Lung (tissue), 12 donors: ENCODE results near the gene TLE4. TPM values are rescaled to one million over a fixed set of nuclear protein-coding genes. Genes with fewer than 3 reads are reported as not detected.

Source experiments
- ATAC-seq: fragments of 200-7000 bp; cut with Tn5 transposase; one replicate; pipeline ENCODE4 v1.9.1; 2020; ENCODE audit warnings: moderate number of reproducible peaks; ENCODE audit not compliant: insufficient read depth, low FRiP score
- DNase-seq, 3 donors: peaks; one replicate each; pipeline ENCODE4 v3.0.0-alpha.2; 2013 to 2017
- H3K27ac ChIP-seq, 2 donors: one replicate each; pipeline ENCODE4 v1.5.1; 2013; ENCODE audit warnings: mild to moderate bottlenecking in 2 of 2, moderate library complexity in 2 of 2, control low read depth in 1 of 2, inconsistent platforms in 1 of 2, low read depth in 1 of 2, low read length in 1 of 2
- H3K27me3 ChIP-seq, 3 donors: one replicate each; pipeline ENCODE4 v1.5.1; 2013; ENCODE audit warnings: low read length in 2 of 3; ENCODE audit not compliant: control insufficient read depth in 3 of 3, insufficient read depth in 3 of 3
- H3K36me3 ChIP-seq, 4 donors: one replicate each; pipeline ENCODE4 v1.5.1; 2013; ENCODE audit warnings: low read length in 4 of 4, mild to moderate bottlenecking in 1 of 4, moderate library complexity in 1 of 4; ENCODE audit not compliant: control insufficient read depth in 4 of 4, insufficient read depth in 4 of 4
- H3K4me1 ChIP-seq, 5 donors: one replicate each; pipeline ENCODE4 v1.5.1; 2013; ENCODE audit warnings: low read length in 5 of 5, mild to moderate bottlenecking in 2 of 5, moderate library complexity in 1 of 5; ENCODE audit not compliant: control insufficient read depth in 5 of 5, insufficient read depth in 5 of 5
- H3K4me3 ChIP-seq: one replicate; pipeline ENCODE4 v1.5.1; 2013; ENCODE audit warnings: mild to moderate bottlenecking, control low read depth, moderate library complexity
- H3K9ac ChIP-seq, 2 donors: one replicate each; pipeline ENCODE4 v1.5.1; 2013; ENCODE audit warnings: low read length in 2 of 2, control low read depth in 1 of 2; ENCODE audit not compliant: insufficient read depth in 1 of 2
- H3K9me3 ChIP-seq, 4 donors: one replicate each; pipeline ENCODE4 v1.5.1; 2013; ENCODE audit warnings: low read length in 3 of 4, mild to moderate bottlenecking in 1 of 4, moderate library complexity in 1 of 4; ENCODE audit not compliant: control insufficient read depth in 4 of 4, insufficient read depth in 3 of 4
- WGBS, 2 donors: extraction: QIAGEN DNeasy Blood & Tissue Kit; methylation state at CpG; one replicate each; pipeline ENCODE4 v1.1.7; 2013; 5-methylcytosine and 5-hydroxymethylcytosine counted together
- polyA plus RNA-seq, 2 donors: library from polyadenylated mRNA; stranded (reverse); fragments of 200-250 nt; gene quantifications; one replicate each; pipeline ENCODE4 v1.2.1, GENCODE V29; 2013
- total RNA-seq, 2 donors: library from RNA; depleted of rRNA in 1 of 2; stranded (reverse); fragments of >200 nt in 1 of 2; gene quantifications; one replicate each; pipeline ENCODE4 v1.2.1, GENCODE V29; 2014 to 2021
- TF ChIP-seq, protein P1 (sequence below): IDR thresholded peaks from 2 replicates; pipeline ENCODE4 v1.5.1; 2012; ENCODE audit warnings: mild to moderate bottlenecking; ENCODE audit errors: control extremely low read depth, extremely low read depth
- donor health status: control.
- donor health status: control.
- donor health status: Bipolar disorder and iron deficiency.
- donor health status: healthy.
- donor health status: DM: yes; HTN: yes; CAD: no.

The TLE4 gene
- total and polyA plus RNA-seq, 4 donors, result 6.1 to 44.1 (median 26.3) TPM

- Histone ChIP-seq H3K9me3 (no peaks in the 10 kb centered on the region), H3K4me1 (peaks cover 0 to 10% (median 8%) of the 10 kb centered on the region in 5 donors), H3K4me3 (no peak overlapping the region), H3K27ac (peak overlapping the region in 1 of 2 donors; percentile 47), H3K27me3 (no peaks in the 10 kb centered on the region), H3K9ac (no peak overlapping the region), H3K36me3 (no peaks in the 10 kb centered on the region)
- no peak for ATAC-seq
- TF ChIP-seq, protein P1, sequence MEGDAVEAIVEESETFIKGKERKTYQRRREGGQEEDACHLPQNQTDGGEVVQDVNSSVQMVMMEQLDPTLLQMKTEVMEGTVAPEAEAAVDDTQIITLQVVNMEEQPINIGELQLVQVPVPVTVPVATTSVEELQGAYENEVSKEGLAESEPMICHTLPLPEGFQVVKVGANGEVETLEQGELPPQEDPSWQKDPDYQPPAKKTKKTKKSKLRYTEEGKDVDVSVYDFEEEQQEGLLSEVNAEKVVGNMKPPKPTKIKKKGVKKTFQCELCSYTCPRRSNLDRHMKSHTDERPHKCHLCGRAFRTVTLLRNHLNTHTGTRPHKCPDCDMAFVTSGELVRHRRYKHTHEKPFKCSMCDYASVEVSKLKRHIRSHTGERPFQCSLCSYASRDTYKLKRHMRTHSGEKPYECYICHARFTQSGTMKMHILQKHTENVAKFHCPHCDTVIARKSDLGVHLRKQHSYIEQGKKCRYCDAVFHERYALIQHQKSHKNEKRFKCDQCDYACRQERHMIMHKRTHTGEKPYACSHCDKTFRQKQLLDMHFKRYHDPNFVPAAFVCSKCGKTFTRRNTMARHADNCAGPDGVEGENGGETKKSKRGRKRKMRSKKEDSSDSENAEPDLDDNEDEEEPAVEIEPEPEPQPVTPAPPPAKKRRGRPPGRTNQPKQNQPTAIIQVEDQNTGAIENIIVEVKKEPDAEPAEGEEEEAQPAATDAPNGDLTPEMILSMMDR, result no peak
- WGBS, 2 donors, result 59 to 76% methylated on average over 4 of the region's 4 CpGs
- DNase-seq, result peak in 2 of 3 donors; percentile 25 to 40
Observed at GRCh38 chr9:79610791-79611614, 39.2 kb downstream of the TLE4 start.

DNA sequence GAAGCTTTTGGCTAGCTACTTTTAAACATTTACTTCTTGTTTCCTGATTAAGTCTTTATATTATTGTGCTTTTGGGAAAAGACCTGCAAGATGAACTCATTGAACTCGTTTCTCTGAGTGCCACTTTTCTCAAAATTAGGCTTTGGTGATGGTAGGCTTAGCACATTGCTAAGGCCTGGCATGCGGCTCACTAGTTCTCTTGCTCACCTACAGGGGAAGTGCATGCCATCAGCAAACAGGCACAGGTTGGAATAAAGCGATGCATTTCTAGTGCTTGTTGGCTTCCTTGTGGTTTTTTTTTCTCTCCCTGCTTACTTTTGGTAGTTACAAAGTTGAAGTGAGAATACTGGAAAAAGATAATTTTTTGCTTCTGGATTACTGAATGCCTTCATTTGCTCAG lies 41.4 kb downstream of the TLE4 start:
- Histone ChIP-seq H3K4me1 (peaks cover 0 to 10% (median 8%) of the 10 kb centered on the region in 5 donors), H3K4me3 (no peak overlapping the region), H3K27ac (no peak overlapping the region), H3K9me3 (no peaks in the 10 kb centered on the region), H3K27me3 (no peaks in the 10 kb centered on the region), H3K36me3 (no peaks in the 10 kb centered on the region), H3K9ac (no peak overlapping the region)
- DNase-seq (no peak), ATAC-seq (no peak)
- 64 to 76% methylated on average over 3 of the region's 3 CpGs for WGBS, 2 donors
- TF ChIP-seq, protein P1, result no peak

- Histone ChIP-seq H3K4me1 (peaks cover 0 to 10% (median 8%) of the 10 kb centered on the region in 5 donors), H3K9ac (no peak overlapping the region), H3K36me3 (no peaks in the 10 kb centered on the region), H3K27me3 (no peaks in the 10 kb centered on the region), H3K9me3 (no peaks in the 10 kb centered on the region), H3K27ac (no peak overlapping the region), H3K4me3 (no peak overlapping the region)
- WGBS, 2 donors, result 92 to 95% methylated on average over 5 of the region's 5 CpGs
- ATAC-seq, result no peak
- DNase-seq, result no peak
- TF ChIP-seq, protein P1, result no peak
Observed at GRCh38 chr9:79615038-79615437, 43.3 kb downstream of the TLE4 start.
